ENCODE results near the gene FKRP. TPM values are rescaled to one million over a fixed set of nuclear protein-coding genes. Genes with fewer than 3 reads are reported as not detected.
"Not testable (repeated sequence)": the region's sequence is repeated elsewhere in the genome, so short reads cannot be mapped to it uniquely, and the experiment has no call there.

Gene FKRP
- total and polyA plus RNA-seq, 7 experiments from 2014 or later: 1.8 to 29.8 (median 19.6) TPM

GRCh38 chr19:46704379-46705076, 41.3 kb upstream of the FKRP start:
- Mint-ChIP-seq H3K36me3 (peaks cover 0 to 36% (median 10%) of the 10 kb centered on the region in 5 donors), H3K4me1 (peaks cover 7 to 17% (median 12%) of the 10 kb centered on the region in 7 donors), H3K27me3 (no peaks in the 10 kb centered on the region), H3K9me3 (no peaks in the 10 kb centered on the region), H3K4me3 (peak overlapping the region in 1 of 10 donors; percentile 35), H3K27ac (peak overlapping the region; percentile 16 to 90 (median 68))
- Histone ChIP-seq H3K27me3 (ENCODE audit: control insufficient read depth in 2 of 2, insufficient read depth in 2 of 2, low read length in 2 of 2) (no peaks in the 10 kb centered on the region), H3K27ac (ENCODE audit: low read depth, low read length) (no peak overlapping the region), H3K4me3 (ENCODE audit: low read length) (no peak overlapping the region), H3K4me1 (ENCODE audit: control insufficient read depth in 2 of 2, insufficient read depth in 2 of 2, low read length in 2 of 2) (peaks cover 0 to 4% of the 10 kb centered on the region in 2 donors), H3K36me3 (ENCODE audit: control insufficient read depth in 2 of 3, insufficient read depth in 3 of 3, low read length in 3 of 3) (peaks cover 16 to 94% (median 22%) of the 10 kb centered on the region in 3 experiments), H3K9me3 (ENCODE audit: control insufficient read depth in 2 of 3, low read length in 3 of 3) (no peaks in the 10 kb centered on the region)
- intact Hi-C loops (cut with micrococcal nuclease): loop anchor here (1.0 kb wide), 7 partner anchors 9 to 136 kb away; no protein-coding TSS in a partner anchor
- ATAC-seq (peak; percentile 98), DNase-seq (peak; percentile 69 to 93 (median 82))
- POLR2A ChIA-PET: interaction anchor here (0.6 to 5.0 kb wide), 5 partner anchors 10 to 692 kb away, joined by 3 to 30 read pairs (median 3); no protein-coding TSS in a partner anchor
- CTCF ChIA-PET: interaction anchor here (0.6 to 6.8 kb wide), 21 partner anchors 10 to 271 kb away, joined by 3 to 136 read pairs (median 4); no protein-coding TSS in a partner anchor

- Mint-ChIP-seq H3K27ac (peak overlapping the region in 7 of 9 donors; percentile 16 to 87 (median 46)), H3K4me1 (peaks cover 9 to 37% (median 29%) of the 10 kb centered on the region in 7 donors), H3K4me3 (no peak overlapping the region), H3K27me3 (no peaks in the 10 kb centered on the region), H3K9me3 (no peaks in the 10 kb centered on the region), H3K36me3 (peaks cover 0 to 36% (median 3%) of the 10 kb centered on the region in 5 donors)
- H3K27ac ChIP-seq (ENCODE audit: low read depth, low read length): peak overlapping the region; percentile 26
- CTCF ChIA-PET: interaction anchor here (0.7 to 1.8 kb wide), 3 partner anchors 17 to 93 kb away, joined by 4 to 9 read pairs (median 7); no protein-coding TSS in a partner anchor
- H3K9me3 ChIP-seq (ENCODE audit: control insufficient read depth in 2 of 3, low read length in 3 of 3): no peaks in the 10 kb centered on the region
- intact Hi-C loops (cut with micrococcal nuclease): loop anchor here (5.0 to 10.0 kb wide), 4 partner anchors 37 to 774 kb away; partner anchors contain the start of genes BBC3 (in 1 of the 2), FKRP (in 1 of the 2), INAFM1 (in 1 of the 2) and KPTN (in 1 of the 2)
- peaks cover 0 to 60% (median 4%) of the 10 kb centered on the region in 3 experiments for H3K36me3 ChIP-seq (ENCODE audit: control insufficient read depth in 2 of 3, insufficient read depth in 3 of 3, low read length in 3 of 3)
- no peak for ATAC-seq
- peaks cover 9% of the 10 kb centered on the region in 2 donors for H3K4me1 ChIP-seq (ENCODE audit: control insufficient read depth in 2 of 2, insufficient read depth in 2 of 2, low read length in 2 of 2)
- DNase-seq: no peak
- no peak overlapping the region for H3K4me3 ChIP-seq (ENCODE audit: low read length)
- H3K27me3 ChIP-seq (ENCODE audit: control insufficient read depth in 2 of 2, insufficient read depth in 2 of 2, low read length in 2 of 2): no peaks in the 10 kb centered on the region
- POLR2A ChIA-PET: interaction anchor here (1.6 kb wide), 1 partner anchor 18 kb away, joined by 5 read pairs; no protein-coding TSS in a partner anchor
Observed at GRCh38 chr19:46710687-46711086, 35.2 kb upstream of the FKRP start.

- peaks cover 8 to 40% (median 33%) of the 10 kb centered on the region in 7 donors for H3K4me1 Mint-ChIP-seq
- not testable (repeated sequence) for H3K27me3 ChIP-seq (ENCODE audit: control insufficient read depth in 2 of 2, insufficient read depth in 2 of 2, low read length in 2 of 2); H3K4me3 ChIP-seq (ENCODE audit: low read length); H3K27me3 Mint-ChIP-seq; ATAC-seq; DNase-seq; H3K9me3 ChIP-seq (ENCODE audit: control insufficient read depth in 2 of 3, low read length in 3 of 3); H3K9me3 Mint-ChIP-seq
- peak overlapping the region; percentile 93 to 99 (median 97) for H3K27ac Mint-ChIP-seq
- H3K4me3 Mint-ChIP-seq: peak overlapping the region; percentile 20 to 98 (median 94)
- intact Hi-C loops (cut with micrococcal nuclease): loop anchor here (1.0 to 10.0 kb wide), 5 partner anchors 9 to 772 kb away; partner anchors contain the start of genes BBC3 (in 1 of the 2), FKRP (in 1 of the 2), INAFM1 (in 1 of the 2) and KPTN (in 1 of the 2)
- Histone ChIP-seq H3K27ac (ENCODE audit: low read depth, low read length) (peak overlapping the region; percentile 98), H3K36me3 (ENCODE audit: control insufficient read depth in 2 of 3, insufficient read depth in 3 of 3, low read length in 3 of 3) (peaks cover 0 to 48% (median 4%) of the 10 kb centered on the region in 3 experiments), H3K4me1 (ENCODE audit: control insufficient read depth in 2 of 2, insufficient read depth in 2 of 2, low read length in 2 of 2) (peaks cover 13 to 14% of the 10 kb centered on the region in 2 donors)
- H3K36me3 Mint-ChIP-seq: peaks cover 0 to 32% (median 0%) of the 10 kb centered on the region in 5 donors
- POLR2A ChIA-PET: interaction anchor here (0.6 to 3.4 kb wide), 6 partner anchors 9 to 116 kb away, joined by 3 to 21 read pairs (median 10); partner anchors contain the start of genes CALM3 and FKRP
- CTCF ChIA-PET: interaction anchor here (0.6 to 3.7 kb wide), 4 partner anchors 9 to 151 kb away, joined by 6 to 22 read pairs (median 14); no protein-coding TSS in a partner anchor
Observed at GRCh38 chr19:46712768-46713338, 33.0 kb upstream of the FKRP start.

- Histone ChIP-seq H3K27me3 (ENCODE audit: control insufficient read depth in 2 of 2, insufficient read depth in 2 of 2, low read length in 2 of 2) (no peaks in the 10 kb centered on the region), H3K4me3 (ENCODE audit: low read length) (peak overlapping the region; percentile 97), H3K27ac (ENCODE audit: low read depth, low read length) (peak overlapping the region; percentile 98), H3K4me1 (ENCODE audit: control insufficient read depth in 2 of 2, insufficient read depth in 2 of 2, low read length in 2 of 2) (peaks cover 24% of the 10 kb centered on the region in 2 donors), H3K9me3 (ENCODE audit: control insufficient read depth in 2 of 3, low read length in 3 of 3) (no peaks in the 10 kb centered on the region), H3K36me3 (ENCODE audit: control insufficient read depth in 2 of 3, insufficient read depth in 3 of 3, low read length in 3 of 3) (peaks cover 0 to 39% (median 4%) of the 10 kb centered on the region in 3 experiments)
- H3K4me1 Mint-ChIP-seq: peaks cover 16 to 51% (median 44%) of the 10 kb centered on the region in 7 donors
- intact Hi-C loops (cut with micrococcal nuclease): loop anchor here (1.0 to 10.0 kb wide), 12 partner anchors 10 to 771 kb away; partner anchors contain the start of genes DACT3 (in 2 of the 2), FKRP (in 2 of the 2), STRN4 (in 2 of the 2) and BBC3 (in 1 of the 2)
- H3K27ac Mint-ChIP-seq: peak overlapping the region; percentile 93 to 99 (median 97)
- peaks cover 0 to 35% (median 0%) of the 10 kb centered on the region in 5 donors for H3K36me3 Mint-ChIP-seq
- peak overlapping the region; percentile 89 to 98 (median 96) for H3K4me3 Mint-ChIP-seq
- H3K27me3 Mint-ChIP-seq: no peaks in the 10 kb centered on the region
- no peaks in the 10 kb centered on the region for H3K9me3 Mint-ChIP-seq
- peak; percentile 72 for ATAC-seq
- POLR2A ChIA-PET: interaction anchor here (0.6 to 3.4 kb wide), 19 partner anchors 8 to 851 kb away, joined by 3 to 21 read pairs (median 4); partner anchors contain the start of genes AP2S1, CALM3, DACT3 and SYMPK
- DNase-seq: peak; percentile 43 to 84 (median 73)
- CTCF ChIA-PET: interaction anchor here (0.6 to 3.7 kb wide), 5 partner anchors 10 to 1469 kb away, joined by 3 to 22 read pairs (median 6); no protein-coding TSS in a partner anchor
Observed at GRCh38 chr19:46713781-46714443, 31.9 kb upstream of the FKRP start.

- Histone ChIP-seq H3K9me3 (ENCODE audit: control insufficient read depth in 2 of 3, low read length in 3 of 3) (no peaks in the 10 kb centered on the region), H3K27me3 (ENCODE audit: control insufficient read depth in 2 of 2, insufficient read depth in 2 of 2, low read length in 2 of 2) (no peaks in the 10 kb centered on the region), H3K4me1 (ENCODE audit: control insufficient read depth in 2 of 2, insufficient read depth in 2 of 2, low read length in 2 of 2) (peaks cover 29% of the 10 kb centered on the region in 2 donors), H3K36me3 (ENCODE audit: control insufficient read depth in 2 of 3, insufficient read depth in 3 of 3, low read length in 3 of 3) (peaks cover 0 to 36% (median 4%) of the 10 kb centered on the region in 3 experiments), H3K27ac (ENCODE audit: low read depth, low read length) (peak overlapping the region; percentile 98), H3K4me3 (ENCODE audit: low read length) (peak overlapping the region; percentile 97)
- H3K4me3 Mint-ChIP-seq: peak overlapping the region; percentile 89 to 98 (median 96)
- ChIA-PET POLR2A (interaction anchor here (0.6 to 3.4 kb wide), 21 partner anchors 9 to 1057 kb away, joined by 3 to 21 read pairs (median 4); partner anchors contain the start of genes AP2S1, CALM3 and DACT3), CTCF (interaction anchor here (0.6 to 3.7 kb wide), 5 partner anchors 11 to 1468 kb away, joined by 3 to 22 read pairs (median 6); no protein-coding TSS in a partner anchor)
- peak overlapping the region; percentile 93 to 99 (median 97) for H3K27ac Mint-ChIP-seq
- peaks cover 0 to 38% (median 0%) of the 10 kb centered on the region in 5 donors for H3K36me3 Mint-ChIP-seq
- ATAC-seq (peak; percentile 68), DNase-seq (peak in 7 of 9 donors; percentile 55 to 84 (median 79))
- peaks cover 23 to 58% (median 50%) of the 10 kb centered on the region in 7 donors for H3K4me1 Mint-ChIP-seq
- intact Hi-C loops (cut with micrococcal nuclease): loop anchor here (1.0 to 10.0 kb wide), 14 partner anchors 10 to 770 kb away; partner anchors contain the start of genes DACT3 (in 2 of the 2), FKRP (in 2 of the 2), STRN4 (in 2 of the 2) and ZC3H4 (in 2 of the 2)
- no peaks in the 10 kb centered on the region for H3K27me3 Mint-ChIP-seq
- no peaks in the 10 kb centered on the region for H3K9me3 Mint-ChIP-seq
Observed at GRCh38 chr19:46714444-46715106, 31.3 kb upstream of the FKRP start.
